Measurements from ENCODE around the gene PCDH19.
A peak's percentile ranks its signal among the peaks of the same experiment; 100 is the strongest.
"Not testable (repeated sequence)": the region's sequence is repeated elsewhere in the genome, so short reads cannot be mapped to it uniquely, and the experiment has no call there.

Gene PCDH19

GRCh38 chrX:100409610-100410590 lies at the start of gene PCDH19:
PCDH19 (minus strand) TSS chrX:100410273; CDS start chrX:100408597, 1,676 bp downstream.
- no peak for DNase-seq

- DNase-seq, result no peak
Observed at GRCh38 chrX:100449696-100450608, 39.9 kb upstream of the PCDH19 start.

GRCh38 chrX:100447655-100448397 lies 37.8 kb upstream of the PCDH19 start:
- DNase-seq, result peak; percentile 0

- no peak for DNase-seq
Observed at GRCh38 chrX:100445593-100445992, 35.5 kb upstream of the PCDH19 start.

- not testable (repeated sequence) for DNase-seq
Observed at GRCh38 chrX:100441321-100441720, 31.2 kb upstream of the PCDH19 start.

GRCh38 chrX:100440006-100440405 lies 29.9 kb upstream of the PCDH19 start:
- DNase-seq, result no peak

- DNase-seq, result no peak
Observed at GRCh38 chrX:100435726-100436125, 25.7 kb upstream of the PCDH19 start.

- no peak for DNase-seq
Observed at GRCh38 chrX:100424012-100424411, 13.9 kb upstream of the PCDH19 start.

- no peak for DNase-seq
Observed at GRCh38 chrX:100418556-100418955, 8.5 kb upstream of the PCDH19 start.

- no peak for DNase-seq
Observed at GRCh38 chrX:100417681-100418080, 7.6 kb upstream of the PCDH19 start.

- DNase-seq, result peak; percentile 30
Observed at GRCh38 chrX:100413229-100413628, 3.2 kb upstream of the PCDH19 start.

GRCh38 chrX:100411802-100412715 lies 2.0 kb upstream of the PCDH19 start:
- no peak for DNase-seq

GRCh38 chrX:100410901-100411801 lies 1.1 kb upstream of the PCDH19 start:
- no peak for DNase-seq

- DNase-seq, result no peak
Observed at GRCh38 chrX:100408713-100409609, 1.1 kb downstream of the PCDH19 start.

GRCh38 chrX:100407784-100408712 lies 2.0 kb downstream of the PCDH19 start:
- no peak for DNase-seq

- DNase-seq, result no peak
Observed at GRCh38 chrX:100407147-100407783, 2.8 kb downstream of the PCDH19 start.

- no peak for DNase-seq
Observed at GRCh38 chrX:100405424-100405823, 4.6 kb downstream of the PCDH19 start.

GRCh38 chrX:100404851-100405250 lies 5.2 kb downstream of the PCDH19 start:
- DNase-seq, result no peak
